Measurements from ENCODE around the gene PPT2. TPM values are rescaled to one million over a fixed set of nuclear protein-coding genes. Genes with fewer than 3 reads are reported as not detected.

PPT2 gene
- total RNA-seq, 3 donors from 2014 or later (not counting 1 experiment from before 2014, with no cell fraction given), result 16.3 to 28.3 (median 19.0) TPM

DNA sequence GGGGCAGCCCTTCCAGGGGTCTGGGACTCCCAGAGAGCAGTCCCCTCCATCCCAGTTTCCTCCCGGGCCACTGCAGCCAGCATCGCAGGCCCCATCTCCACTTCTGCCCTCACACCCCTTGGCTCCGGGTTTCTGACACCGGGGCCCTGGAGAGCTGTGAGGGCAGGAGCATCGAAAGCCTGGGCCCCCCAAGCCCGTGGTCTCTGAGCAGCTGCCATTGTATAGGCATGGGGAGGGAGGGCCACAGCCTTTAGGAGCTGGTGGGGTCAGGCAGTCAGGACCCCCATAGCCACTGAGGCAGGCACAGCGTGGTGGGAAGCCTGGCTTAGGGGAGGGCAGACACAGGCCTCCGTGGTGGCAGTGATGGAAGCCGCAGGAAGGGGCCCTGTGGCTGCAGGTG lies 48.2 kb downstream of the PPT2 start:
- H3K27ac ChIP-seq (ENCODE audit: low read length), result no peak overlapping the region
- 86% methylated on average over 9 of the region's 9 CpGs for WGBS (ENCODE audit: insufficient coverage)
- H3K9me3 Mint-ChIP-seq, result no peaks in the 10 kb centered on the region
- H3K4me3 ChIP-seq (ENCODE audit: low read length), result no peak overlapping the region
- H3K36me3 ChIP-seq (ENCODE audit: control insufficient read depth, insufficient read depth, low read length), result no peaks in the 10 kb centered on the region
- no peaks in the 10 kb centered on the region for H3K27me3 ChIP-seq (ENCODE audit: control insufficient read depth, insufficient read depth, low read length)
- ATAC-seq, result no peak
- TF ChIP-seq, protein P1, sequence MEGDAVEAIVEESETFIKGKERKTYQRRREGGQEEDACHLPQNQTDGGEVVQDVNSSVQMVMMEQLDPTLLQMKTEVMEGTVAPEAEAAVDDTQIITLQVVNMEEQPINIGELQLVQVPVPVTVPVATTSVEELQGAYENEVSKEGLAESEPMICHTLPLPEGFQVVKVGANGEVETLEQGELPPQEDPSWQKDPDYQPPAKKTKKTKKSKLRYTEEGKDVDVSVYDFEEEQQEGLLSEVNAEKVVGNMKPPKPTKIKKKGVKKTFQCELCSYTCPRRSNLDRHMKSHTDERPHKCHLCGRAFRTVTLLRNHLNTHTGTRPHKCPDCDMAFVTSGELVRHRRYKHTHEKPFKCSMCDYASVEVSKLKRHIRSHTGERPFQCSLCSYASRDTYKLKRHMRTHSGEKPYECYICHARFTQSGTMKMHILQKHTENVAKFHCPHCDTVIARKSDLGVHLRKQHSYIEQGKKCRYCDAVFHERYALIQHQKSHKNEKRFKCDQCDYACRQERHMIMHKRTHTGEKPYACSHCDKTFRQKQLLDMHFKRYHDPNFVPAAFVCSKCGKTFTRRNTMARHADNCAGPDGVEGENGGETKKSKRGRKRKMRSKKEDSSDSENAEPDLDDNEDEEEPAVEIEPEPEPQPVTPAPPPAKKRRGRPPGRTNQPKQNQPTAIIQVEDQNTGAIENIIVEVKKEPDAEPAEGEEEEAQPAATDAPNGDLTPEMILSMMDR (IDR thresholded peaks at IDR 0.05), result no peak
- no peak overlapping the region for H3K27ac Mint-ChIP-seq
- no peak overlapping the region for H3K4me3 Mint-ChIP-seq
- H3K36me3 Mint-ChIP-seq, result no peaks in the 10 kb centered on the region
- intact Hi-C loops (cut with micrococcal nuclease), result no loop called here
- H3K4me1 ChIP-seq (ENCODE audit: control insufficient read depth, insufficient read depth, low read length), result peaks cover 2% of the 10 kb centered on the region
- DNase-seq, result no peak
- no peaks in the 10 kb centered on the region for H3K9me3 ChIP-seq (ENCODE audit: control insufficient read depth, insufficient read depth, low read length)
- peaks cover 0 to under 1% of the 10 kb centered on the region in 2 donors for H3K4me1 Mint-ChIP-seq
- peaks cover 9 to 18% of the 10 kb centered on the region in 2 donors for H3K27me3 Mint-ChIP-seq (ENCODE audit: low read depth in 2 of 2)

DNA sequence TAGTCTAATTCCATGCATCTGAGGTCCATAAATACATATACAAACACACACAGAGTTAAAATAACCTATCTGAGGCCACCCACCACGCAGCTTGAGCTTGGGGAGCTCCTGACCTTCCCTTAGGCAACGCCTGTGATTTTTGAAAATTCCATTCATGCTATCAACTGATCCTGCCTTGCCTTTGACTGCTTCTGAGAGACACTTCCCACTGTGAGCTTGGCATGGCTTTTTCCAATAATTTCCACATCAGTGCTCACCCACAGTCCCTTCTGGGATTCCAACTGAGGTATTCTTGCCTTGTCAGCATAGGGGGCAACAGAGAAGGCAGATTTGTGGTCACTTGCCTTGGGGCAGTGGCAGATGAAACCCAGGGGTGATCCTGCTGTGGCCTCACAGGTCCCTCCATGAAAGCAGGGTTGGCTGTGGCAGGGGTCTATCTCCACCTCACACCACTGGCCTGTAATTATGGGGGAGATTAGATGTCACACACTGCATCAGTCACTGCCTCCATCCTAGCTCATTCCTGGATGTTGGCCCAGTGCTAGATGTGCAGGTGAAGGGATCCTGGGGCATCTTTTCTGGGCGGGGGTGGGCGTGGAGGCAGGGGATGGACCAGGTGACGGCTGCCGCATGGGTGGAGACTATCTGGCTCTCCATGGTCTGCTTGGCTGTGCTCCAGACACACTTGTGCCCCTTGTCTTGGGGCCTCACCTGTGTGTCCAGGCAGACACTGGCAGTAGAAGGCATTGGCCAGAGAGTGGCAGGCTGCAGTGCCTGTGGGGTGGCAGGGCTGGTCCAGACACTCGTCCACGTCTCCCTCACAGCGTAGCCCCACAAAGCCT lies 49.7 kb downstream of the PPT2 start:
- H3K9me3 Mint-ChIP-seq, result no peaks in the 10 kb centered on the region
- no peaks in the 10 kb centered on the region for H3K36me3 Mint-ChIP-seq
- Histone ChIP-seq H3K4me1 (ENCODE audit: control insufficient read depth, insufficient read depth, low read length) (no peaks in the 10 kb centered on the region), H3K27ac (ENCODE audit: low read length) (no peak overlapping the region), H3K4me3 (ENCODE audit: low read length) (no peak overlapping the region), H3K9me3 (ENCODE audit: control insufficient read depth, insufficient read depth, low read length) (no peaks in the 10 kb centered on the region), H3K36me3 (ENCODE audit: control insufficient read depth, insufficient read depth, low read length) (no peaks in the 10 kb centered on the region), H3K27me3 (ENCODE audit: control insufficient read depth, insufficient read depth, low read length) (no peaks in the 10 kb centered on the region)
- H3K27me3 Mint-ChIP-seq (ENCODE audit: low read depth in 2 of 2), result peaks cover 9 to 18% of the 10 kb centered on the region in 2 donors
- DNase-seq (no peak), ATAC-seq (no peak)
- intact Hi-C loops (cut with micrococcal nuclease), result no loop called here
- no peak overlapping the region for H3K27ac Mint-ChIP-seq
- H3K4me1 Mint-ChIP-seq, result no peaks in the 10 kb centered on the region
- TF ChIP-seq, protein P1 (IDR thresholded peaks at IDR 0.05), result no peak
- 94% methylated on average over 9 of the region's 9 CpGs for WGBS (ENCODE audit: insufficient coverage)
- H3K4me3 Mint-ChIP-seq, result no peak overlapping the region

DNA sequence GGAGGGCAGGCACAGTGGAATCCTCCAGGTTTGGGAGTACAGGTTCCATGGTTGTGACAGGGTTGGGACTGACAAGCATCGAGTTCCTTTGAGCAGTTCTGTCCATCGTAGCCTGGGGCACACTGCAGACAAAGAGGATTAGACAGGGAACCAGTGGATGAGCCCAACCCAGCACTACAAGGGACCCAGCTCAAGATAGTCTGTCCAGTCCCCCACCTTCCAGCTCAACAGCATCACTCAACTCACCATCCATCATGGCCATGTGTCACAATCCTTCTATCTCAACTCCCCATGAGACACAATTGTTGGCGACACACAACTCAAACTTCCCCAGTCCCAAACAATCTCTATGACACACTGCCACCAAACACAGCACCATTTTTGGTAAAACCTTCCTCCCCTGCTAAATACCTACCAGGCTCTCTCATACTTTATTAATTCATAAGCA lies 50.4 kb downstream of the PPT2 start:
- no peaks in the 10 kb centered on the region for H3K4me1 Mint-ChIP-seq
- H3K27me3 Mint-ChIP-seq (ENCODE audit: low read depth in 2 of 2), result peaks cover 9 to 18% of the 10 kb centered on the region in 2 donors

More for the DNA sequence above, 50.4 kb downstream of the PPT2 start:
- Histone ChIP-seq H3K27ac (ENCODE audit: low read length) (no peak overlapping the region), H3K9me3 (ENCODE audit: control insufficient read depth, insufficient read depth, low read length) (no peaks in the 10 kb centered on the region), H3K4me3 (ENCODE audit: low read length) (no peak overlapping the region), H3K4me1 (ENCODE audit: control insufficient read depth, insufficient read depth, low read length) (no peaks in the 10 kb centered on the region), H3K36me3 (ENCODE audit: control insufficient read depth, insufficient read depth, low read length) (no peaks in the 10 kb centered on the region), H3K27me3 (ENCODE audit: control insufficient read depth, insufficient read depth, low read length) (no peaks in the 10 kb centered on the region)
- 93% methylated on average over 3 of the region's 3 CpGs for WGBS (ENCODE audit: insufficient coverage)
- TF ChIP-seq, protein P1 (IDR thresholded peaks at IDR 0.05), result no peak
- H3K36me3 Mint-ChIP-seq, result no peaks in the 10 kb centered on the region
- intact Hi-C loops (cut with micrococcal nuclease), result no loop called here
- H3K27ac Mint-ChIP-seq, result no peak overlapping the region
- no peaks in the 10 kb centered on the region for H3K9me3 Mint-ChIP-seq
- no peak overlapping the region for H3K4me3 Mint-ChIP-seq
- ATAC-seq (no peak), DNase-seq (no peak)

Data from natural killer cell (primary cell).